ENCODE data around the gene DCAF5. TPM values are rescaled to one million over a fixed set of nuclear protein-coding genes. Genes with fewer than 3 reads are reported as not detected.

The DCAF5 gene
- total and polyA plus RNA-seq, 2 of the 13 experiments (the other 11 are each of a cell fraction or from before 2014, with no cell fraction given): 13.4 to 31.6 TPM

DNA sequence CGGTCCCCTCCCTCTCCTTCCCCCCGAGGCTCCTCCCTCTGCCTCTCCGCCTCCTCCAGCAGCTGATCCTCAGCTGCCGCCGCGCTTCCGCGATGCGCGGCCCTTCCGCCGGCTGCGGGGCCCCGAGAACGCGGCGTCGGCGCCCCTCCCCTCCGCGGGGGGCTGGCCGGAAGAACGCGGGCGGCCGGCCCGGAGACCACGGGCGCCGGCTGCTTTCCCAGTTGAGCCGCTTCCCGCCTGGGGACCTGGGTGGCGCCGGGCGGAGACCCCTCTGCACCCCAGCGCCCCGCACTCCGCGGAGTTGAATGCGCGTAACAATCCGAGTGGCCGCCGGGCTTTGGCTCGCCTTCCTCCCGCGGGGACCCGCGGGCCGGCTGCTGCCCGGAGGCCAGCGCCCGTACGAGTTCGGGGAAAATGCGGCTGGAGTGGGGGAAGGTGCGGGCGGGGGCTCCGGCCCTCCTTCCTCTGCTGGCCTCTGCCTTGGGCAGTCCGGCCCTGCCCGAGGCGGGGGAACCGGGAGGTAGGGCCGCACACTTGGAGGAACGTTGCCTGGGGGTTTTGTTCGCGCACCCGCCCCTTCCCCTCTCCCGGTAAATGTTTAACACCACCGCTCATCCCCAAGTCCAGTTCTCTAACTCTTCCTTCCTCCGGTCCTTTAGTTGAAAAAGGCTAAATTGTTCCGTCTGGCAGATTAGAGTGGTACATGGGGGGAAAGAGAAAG is 393 bp upstream of the DCAF5 start (continued):
- TF ChIP-seq HNF4G (IDR thresholded peaks at IDR 0.05; ENCODE audit: borderline replicate concordance, low read depth, low read length) (no peak), HNF4G (CRISPR knock-in tag; IDR thresholded peaks at IDR 0.05; ENCODE audit: borderline replicate concordance, low read depth) (0 out of 2 replicates have a peak, but pooled peaks have one; percentile 13), ZNF883 (CRISPR knock-in tag; IDR thresholded peaks at IDR 0.05; ENCODE audit: not compliant biosample characterization) (peak; percentile 81), MEIS2 (CRISPR knock-in tag; IDR thresholded peaks at IDR 0.05) (peak; percentile 70; the same call in 1 of the 2 replicates), TMF1 (CRISPR knock-in tag; IDR thresholded peaks at IDR 0.05; ENCODE audit: low read depth) (no peak), MIER3 (CRISPR knock-in tag; IDR thresholded peaks at IDR 0.05; ENCODE audit: borderline replicate concordance) (no peak; the same call in 1 of the 2 replicates), SNRNP70 (IDR thresholded peaks at IDR 0.05; ENCODE audit: low read depth, low read length) (no peak), KLF12 (CRISPR knock-in tag; IDR thresholded peaks at IDR 0.05; ENCODE audit: borderline replicate concordance) (no peak), HHEX (CRISPR knock-in tag; IDR thresholded peaks at IDR 0.05) (no peak), ZNF362 (CRISPR knock-in tag; IDR thresholded peaks at IDR 0.05; ENCODE audit: borderline replicate concordance) (no peak; the same call in 1 of the 2 replicates), RCOR2 (CRISPR knock-in tag; IDR thresholded peaks at IDR 0.05) (no peak)
- TF ChIP-seq, protein P1, sequence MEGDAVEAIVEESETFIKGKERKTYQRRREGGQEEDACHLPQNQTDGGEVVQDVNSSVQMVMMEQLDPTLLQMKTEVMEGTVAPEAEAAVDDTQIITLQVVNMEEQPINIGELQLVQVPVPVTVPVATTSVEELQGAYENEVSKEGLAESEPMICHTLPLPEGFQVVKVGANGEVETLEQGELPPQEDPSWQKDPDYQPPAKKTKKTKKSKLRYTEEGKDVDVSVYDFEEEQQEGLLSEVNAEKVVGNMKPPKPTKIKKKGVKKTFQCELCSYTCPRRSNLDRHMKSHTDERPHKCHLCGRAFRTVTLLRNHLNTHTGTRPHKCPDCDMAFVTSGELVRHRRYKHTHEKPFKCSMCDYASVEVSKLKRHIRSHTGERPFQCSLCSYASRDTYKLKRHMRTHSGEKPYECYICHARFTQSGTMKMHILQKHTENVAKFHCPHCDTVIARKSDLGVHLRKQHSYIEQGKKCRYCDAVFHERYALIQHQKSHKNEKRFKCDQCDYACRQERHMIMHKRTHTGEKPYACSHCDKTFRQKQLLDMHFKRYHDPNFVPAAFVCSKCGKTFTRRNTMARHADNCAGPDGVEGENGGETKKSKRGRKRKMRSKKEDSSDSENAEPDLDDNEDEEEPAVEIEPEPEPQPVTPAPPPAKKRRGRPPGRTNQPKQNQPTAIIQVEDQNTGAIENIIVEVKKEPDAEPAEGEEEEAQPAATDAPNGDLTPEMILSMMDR (CRISPR knock-in tag; IDR thresholded peaks at IDR 0.05): 0 out of 2 replicates have a peak, but pooled peaks have one; percentile 22
- TF ChIP-seq, protein P2, sequence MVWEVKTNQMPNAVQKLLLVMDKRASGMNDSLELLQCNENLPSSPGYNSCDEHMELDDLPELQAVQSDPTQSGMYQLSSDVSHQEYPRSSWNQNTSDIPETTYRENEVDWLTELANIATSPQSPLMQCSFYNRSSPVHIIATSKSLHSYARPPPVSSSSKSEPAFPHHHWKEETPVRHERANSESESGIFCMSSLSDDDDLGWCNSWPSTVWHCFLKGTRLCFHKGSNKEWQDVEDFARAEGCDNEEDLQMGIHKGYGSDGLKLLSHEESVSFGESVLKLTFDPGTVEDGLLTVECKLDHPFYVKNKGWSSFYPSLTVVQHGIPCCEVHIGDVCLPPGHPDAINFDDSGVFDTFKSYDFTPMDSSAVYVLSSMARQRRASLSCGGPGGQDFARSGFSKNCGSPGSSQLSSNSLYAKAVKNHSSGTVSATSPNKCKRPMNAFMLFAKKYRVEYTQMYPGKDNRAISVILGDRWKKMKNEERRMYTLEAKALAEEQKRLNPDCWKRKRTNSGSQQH (CRISPR knock-in tag; IDR thresholded peaks at IDR 0.05; ENCODE audit: low read depth): no peak; the same call in 1 of the 2 replicates
- TF ChIP-seq, protein P3, sequence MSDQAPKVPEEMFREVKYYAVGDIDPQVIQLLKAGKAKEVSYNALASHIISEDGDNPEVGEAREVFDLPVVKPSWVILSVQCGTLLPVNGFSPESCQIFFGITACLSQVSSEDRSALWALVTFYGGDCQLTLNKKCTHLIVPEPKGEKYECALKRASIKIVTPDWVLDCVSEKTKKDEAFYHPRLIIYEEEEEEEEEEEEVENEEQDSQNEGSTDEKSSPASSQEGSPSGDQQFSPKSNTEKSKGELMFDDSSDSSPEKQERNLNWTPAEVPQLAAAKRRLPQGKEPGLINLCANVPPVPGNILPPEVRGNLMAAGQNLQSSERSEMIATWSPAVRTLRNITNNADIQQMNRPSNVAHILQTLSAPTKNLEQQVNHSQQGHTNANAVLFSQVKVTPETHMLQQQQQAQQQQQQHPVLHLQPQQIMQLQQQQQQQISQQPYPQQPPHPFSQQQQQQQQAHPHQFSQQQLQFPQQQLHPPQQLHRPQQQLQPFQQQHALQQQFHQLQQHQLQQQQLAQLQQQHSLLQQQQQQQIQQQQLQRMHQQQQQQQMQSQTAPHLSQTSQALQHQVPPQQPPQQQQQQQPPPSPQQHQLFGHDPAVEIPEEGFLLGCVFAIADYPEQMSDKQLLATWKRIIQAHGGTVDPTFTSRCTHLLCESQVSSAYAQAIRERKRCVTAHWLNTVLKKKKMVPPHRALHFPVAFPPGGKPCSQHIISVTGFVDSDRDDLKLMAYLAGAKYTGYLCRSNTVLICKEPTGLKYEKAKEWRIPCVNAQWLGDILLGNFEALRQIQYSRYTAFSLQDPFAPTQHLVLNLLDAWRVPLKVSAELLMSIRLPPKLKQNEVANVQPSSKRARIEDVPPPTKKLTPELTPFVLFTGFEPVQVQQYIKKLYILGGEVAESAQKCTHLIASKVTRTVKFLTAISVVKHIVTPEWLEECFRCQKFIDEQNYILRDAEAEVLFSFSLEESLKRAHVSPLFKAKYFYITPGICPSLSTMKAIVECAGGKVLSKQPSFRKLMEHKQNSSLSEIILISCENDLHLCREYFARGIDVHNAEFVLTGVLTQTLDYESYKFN (CRISPR knock-in tag; conservative IDR thresholded peaks at IDR 0.05): peak; percentile 49

Data from HepG2 (cell line).